ENCODE results near the gene STARD3.

DNA sequence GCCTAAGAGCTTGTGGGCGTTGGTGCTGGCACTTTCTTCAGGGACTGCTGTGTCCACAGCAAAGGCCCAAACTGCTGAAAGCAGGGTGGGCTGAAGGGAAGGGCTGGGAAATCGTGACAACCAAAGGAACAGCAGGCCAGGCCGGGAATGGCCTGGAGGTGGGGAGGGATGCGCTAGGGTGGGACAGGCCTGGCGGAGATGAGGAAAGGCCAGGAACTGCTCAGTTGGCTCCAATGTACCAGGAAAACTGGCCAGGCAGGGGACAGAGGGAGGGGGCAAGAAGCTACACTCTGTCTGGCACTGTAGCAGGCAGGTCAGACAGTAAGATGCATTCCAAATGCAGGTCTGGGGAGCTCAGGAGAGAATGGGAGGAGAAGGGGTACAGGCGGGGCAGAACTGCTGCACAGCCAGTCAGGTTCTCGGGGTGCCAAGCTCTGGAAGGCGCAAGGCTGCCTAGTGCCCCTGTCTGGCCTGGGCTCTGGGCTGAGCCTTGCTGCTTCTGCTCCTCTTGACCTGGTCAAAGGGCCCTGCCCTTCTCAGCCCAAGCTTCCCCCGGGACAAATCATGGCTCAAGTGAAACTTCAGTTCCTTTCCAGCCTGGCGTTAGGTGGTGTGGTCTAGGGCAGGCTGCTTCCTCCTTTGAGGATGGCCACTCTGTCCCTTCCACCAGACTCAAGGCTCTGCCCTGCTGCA, 38.6 kb downstream of the STARD3 start:
- TF ChIP-seq SP1 (IDR thresholded peaks at IDR 0.05) (no peak), TARDBP (IDR thresholded peaks at IDR 0.05) (no peak), FOXM1 (IDR thresholded peaks at IDR 0.05; ENCODE audit: borderline replicate concordance) (no peak), NFRKB (IDR thresholded peaks at IDR 0.05) (no peak), FOXK2 (IDR thresholded peaks at IDR 0.05) (no peak), CTBP1 (IDR thresholded peaks at IDR 0.05; ENCODE audit: borderline replicate concordance) (no peak), HDGF (IDR thresholded peaks at IDR 0.05; ENCODE audit: borderline replicate concordance) (no peak), SUZ12 (IDR thresholded peaks at IDR 0.05) (no peak), ZNF384 (IDR thresholded peaks at IDR 0.05) (no peak), FOXA1 (IDR thresholded peaks at IDR 0.05) (no peak), BHLHE40 (IDR thresholded peaks at IDR 0.05; ENCODE audit: borderline replicate concordance) (no peak), ELF4 (IDR thresholded peaks at IDR 0.05) (no peak), ARNT (IDR thresholded peaks at IDR 0.05) (no peak)
- TF ChIP-seq, protein P1, sequence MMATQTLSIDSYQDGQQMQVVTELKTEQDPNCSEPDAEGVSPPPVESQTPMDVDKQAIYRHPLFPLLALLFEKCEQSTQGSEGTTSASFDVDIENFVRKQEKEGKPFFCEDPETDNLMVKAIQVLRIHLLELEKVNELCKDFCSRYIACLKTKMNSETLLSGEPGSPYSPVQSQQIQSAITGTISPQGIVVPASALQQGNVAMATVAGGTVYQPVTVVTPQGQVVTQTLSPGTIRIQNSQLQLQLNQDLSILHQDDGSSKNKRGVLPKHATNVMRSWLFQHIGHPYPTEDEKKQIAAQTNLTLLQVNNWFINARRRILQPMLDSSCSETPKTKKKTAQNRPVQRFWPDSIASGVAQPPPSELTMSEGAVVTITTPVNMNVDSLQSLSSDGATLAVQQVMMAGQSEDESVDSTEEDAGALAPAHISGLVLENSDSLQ (IDR thresholded peaks at IDR 0.05): no peak

Data from HEK293T (cell line).